Small intestine (tissue), 16 donors: Measurements from ENCODE around the gene DEFB113. TPM values are rescaled to one million over a fixed set of nuclear protein-coding genes. Genes with fewer than 3 reads are reported as not detected.

Experiments used
- DNase-seq, 2 donors: peaks; one replicate each; pipeline versions ENCODE4 v3.0.0 to v3.0.0-alpha.2; 2013
- FAIRE-seq: peaks from 2 replicates; lab custom pipeline; 2012; peaks lifted over from hg19 to GRCh38; lab: Jason Lieb, UNC
- H3K27ac ChIP-seq, 3 donors: one replicate each; pipeline ENCODE4 v1.5.1; 2013; ENCODE audit warnings: low read length in 2 of 3, mild to moderate bottlenecking in 2 of 3, control low read depth in 1 of 3, inconsistent platforms in 1 of 3, low read depth in 1 of 3, moderate library complexity in 1 of 3
- H3K27me3 ChIP-seq, 3 donors: one replicate each; pipeline ENCODE4 v1.6.1; 2013; ENCODE audit warnings: low read length in 3 of 3, inconsistent platforms in 1 of 3; ENCODE audit not compliant: control insufficient read depth in 3 of 3, insufficient read depth in 3 of 3
- H3K36me3 ChIP-seq, 3 donors: one replicate each; pipeline ENCODE4 v1.6.1; 2013; ENCODE audit warnings: low read length in 3 of 3, inconsistent platforms in 1 of 3, low read depth in 1 of 3, mild to moderate bottlenecking in 1 of 3, moderate library complexity in 1 of 3; ENCODE audit not compliant: control insufficient read depth in 3 of 3, insufficient read depth in 2 of 3
- H3K4me1 ChIP-seq, 3 donors: one replicate each; pipeline ENCODE4 v1.6.1; 2013; ENCODE audit warnings: low read length in 2 of 3, inconsistent platforms in 1 of 3, low read depth in 1 of 3, mild to moderate bottlenecking in 1 of 3, moderate library complexity in 1 of 3; ENCODE audit not compliant: control insufficient read depth in 3 of 3, insufficient read depth in 2 of 3
- H3K4me3 ChIP-seq, 3 donors: one replicate each; pipeline ENCODE4 v1.5.1; 2013; ENCODE audit warnings: low read length in 3 of 3, control low read depth in 1 of 3, inconsistent platforms in 1 of 3, low read depth in 1 of 3, mild to moderate bottlenecking in 1 of 3, moderate library complexity in 1 of 3
- H3K9me3 ChIP-seq, 2 donors: one replicate each; pipeline ENCODE4 v1.6.1; 2013; ENCODE audit warnings: low read depth in 1 of 2, low read length in 1 of 2; ENCODE audit not compliant: control insufficient read depth in 2 of 2, insufficient read depth in 1 of 2
- WGBS, 3 donors: extraction: QIAGEN DNeasy Blood & Tissue Kit; methylation state at CpG; one replicate each; pipeline ENCODE4 v1.1.7; 2013; 5-methylcytosine and 5-hydroxymethylcytosine counted together
- long read RNA-seq, 10 donors: transcript quantifications; one replicate each; lab custom pipeline, GENCODE V29; 2026
- polyA plus RNA-seq, 4 donors: library from polyadenylated mRNA; stranded (reverse) in 3 of 4; unstranded in 1 of 4; fragments of 200-250 nt in 3 of 4; fragments of 120-200 nt in 1 of 4; gene quantifications; one replicate each; pipeline versions ENCODE4 v1.2.1 to v1.2.3, GENCODE V29; 2013
- donor health status: healthy with polysubstance abuse.
- donor health status: control.
- donor health status: control.
- donor health status: Bipolar disorder and iron deficiency.
- donor health status: healthy.

The DEFB113 gene
- polyA plus RNA-seq: not detected
- long read RNA-seq, donor 1: 0 reads
- long read RNA-seq, donor 2: 0 reads
- long read RNA-seq, donor 3: 0 reads
- long read RNA-seq, donor 4: 0 reads
- long read RNA-seq, donor 5: 0 reads
- long read RNA-seq, donor 6: 0 reads
- long read RNA-seq, donor 7: 0 reads
- long read RNA-seq, donor 8: 0 reads
- long read RNA-seq, donor 9: 0 reads
- long read RNA-seq, donor 10: 0 reads

- Histone ChIP-seq H3K4me3 (no peak within 1 kb of the TSS), H3K27ac (no peak within 1 kb of the TSS), H3K36me3 (no peaks in the 10 kb centered on the region), H3K9me3 (no peaks in the 10 kb centered on the region), H3K4me1 (no peaks in the 10 kb centered on the region), H3K27me3 (no peaks in the 10 kb centered on the region)
- no peak for FAIRE-seq
- no peak for DNase-seq
- WGBS, 3 donors: 38 to 45% (median 42%) methylated on average over 2 of the region's 2 CpGs
These were observed at the start of gene DEFB113 for GRCh38 chr6:49969605-49970004. TSS of gene DEFB113 (minus strand) at chr6:49969625. CDS start at chr6:49969625, 0 bp downstream.

GRCh38 chr6:50007819-50008218 is 38.4 kb upstream of the DEFB113 start:
- no peaks in the 10 kb centered on the region for H3K27me3 ChIP-seq
- no peaks in the 10 kb centered on the region for H3K9me3 ChIP-seq
- no peak overlapping the region for H3K27ac ChIP-seq
- no peaks in the 10 kb centered on the region for H3K36me3 ChIP-seq
- FAIRE-seq (no peak), DNase-seq (no peak)
- WGBS, 3 donors: 79 to 87% (median 81%) methylated on average over 3 of the region's 3 CpGs
- no peaks in the 10 kb centered on the region for H3K4me1 ChIP-seq
- no peak overlapping the region for H3K4me3 ChIP-seq

- no peak overlapping the region for H3K27ac ChIP-seq
- no peaks in the 10 kb centered on the region for H3K27me3 ChIP-seq
- WGBS, 3 donors: 44 to 48% (median 44%) methylated on average over 3 of the region's 3 CpGs
- H3K4me1 ChIP-seq: no peaks in the 10 kb centered on the region
- H3K4me3 ChIP-seq: no peak overlapping the region
- DNase-seq (no peak), FAIRE-seq (no peak)
- no peaks in the 10 kb centered on the region for H3K9me3 ChIP-seq
- no peaks in the 10 kb centered on the region for H3K36me3 ChIP-seq
These were observed 33.7 kb upstream of the DEFB113 start for GRCh38 chr6:50003139-50003538.

GRCh38 chr6:49995278-49995677 is 25.9 kb upstream of the DEFB113 start:
- H3K9me3 ChIP-seq: no peaks in the 10 kb centered on the region
- FAIRE-seq (peak; percentile 44), DNase-seq (peak in 1 of 2 donors; percentile 41)

GRCh38 chr6:49988900-49989299 is 19.5 kb upstream of the DEFB113 start:
- Histone ChIP-seq H3K9me3 (no peaks in the 10 kb centered on the region), H3K27me3 (no peaks in the 10 kb centered on the region), H3K4me3 (no peak overlapping the region), H3K4me1 (no peaks in the 10 kb centered on the region), H3K36me3 (no peaks in the 10 kb centered on the region), H3K27ac (no peak overlapping the region)
- DNase-seq: no peak
- WGBS, 3 donors: 73 to 81% (median 80%) methylated on average over 2 of the region's 2 CpGs
- FAIRE-seq: no peak

More at GRCh38 chr6:49995278-49995677, 25.9 kb upstream of the DEFB113 start:
- H3K27me3 ChIP-seq: no peaks in the 10 kb centered on the region
- no peak overlapping the region for H3K27ac ChIP-seq
- no peaks in the 10 kb centered on the region for H3K4me1 ChIP-seq
- no peaks in the 10 kb centered on the region for H3K36me3 ChIP-seq
- no peak overlapping the region for H3K4me3 ChIP-seq

- FAIRE-seq: no peak
- WGBS, 3 donors: 95 to 97% (median 96%) methylated on average over 2 of the region's 2 CpGs
- no peak overlapping the region for H3K27ac ChIP-seq
These were observed 18.3 kb upstream of the DEFB113 start for GRCh38 chr6:49987749-49988148.

GRCh38 chr6:49986551-49986950 is 17.1 kb upstream of the DEFB113 start:
- Histone ChIP-seq H3K9me3 (no peaks in the 10 kb centered on the region), H3K27me3 (no peaks in the 10 kb centered on the region), H3K27ac (no peak overlapping the region), H3K36me3 (no peaks in the 10 kb centered on the region), H3K4me3 (no peak overlapping the region), H3K4me1 (no peaks in the 10 kb centered on the region)
- no peak for FAIRE-seq
- DNase-seq: no peak
- WGBS, 3 donors: 27 to 64% (median 41%) methylated on average over 1 of the region's 1 CpG

More at GRCh38 chr6:49987749-49988148, 18.3 kb upstream of the DEFB113 start:
- no peaks in the 10 kb centered on the region for H3K9me3 ChIP-seq
- no peaks in the 10 kb centered on the region for H3K27me3 ChIP-seq
- no peaks in the 10 kb centered on the region for H3K4me1 ChIP-seq
- no peaks in the 10 kb centered on the region for H3K36me3 ChIP-seq
- no peak for DNase-seq
- no peak overlapping the region for H3K4me3 ChIP-seq

- 81 to 94% (median 82%) methylated on average over 2 of the region's 2 CpGs for WGBS, 3 donors
These were observed 12.6 kb upstream of the DEFB113 start for GRCh38 chr6:49982046-49982445.

GRCh38 chr6:49980898-49981297 is 11.5 kb upstream of the DEFB113 start:
- no peaks in the 10 kb centered on the region for H3K9me3 ChIP-seq
- FAIRE-seq (no peak), DNase-seq (no peak)
- 70 to 88% (median 78%) methylated on average over 1 of the region's 1 CpG for WGBS, 3 donors
- H3K36me3 ChIP-seq: no peaks in the 10 kb centered on the region
- no peak overlapping the region for H3K4me3 ChIP-seq
- H3K27ac ChIP-seq: no peak overlapping the region
- no peaks in the 10 kb centered on the region for H3K4me1 ChIP-seq
- H3K27me3 ChIP-seq: no peaks in the 10 kb centered on the region

More at GRCh38 chr6:49982046-49982445, 12.6 kb upstream of the DEFB113 start:
- DNase-seq (no peak), FAIRE-seq (no peak)
- Histone ChIP-seq H3K27ac (no peak overlapping the region), H3K27me3 (no peaks in the 10 kb centered on the region), H3K9me3 (no peaks in the 10 kb centered on the region), H3K4me1 (no peaks in the 10 kb centered on the region), H3K36me3 (no peaks in the 10 kb centered on the region), H3K4me3 (no peak overlapping the region)
